Muscle layer of duodenum (tissue), 2 donors: ENCODE results near the gene POLR2L.

ENCODE experiments used
- H3K27ac ChIP-seq: one replicate; pipeline ENCODE4 v1.7.0; 2013; ENCODE audit warnings: mild to moderate bottlenecking, low read length
- H3K27me3 ChIP-seq: one replicate; pipeline ENCODE4 v1.7.0; 2013; ENCODE audit warnings: low read depth, mild to moderate bottlenecking, control low read depth, low read length
- H3K36me3 ChIP-seq, 2 donors: one replicate each; pipeline ENCODE4 v1.7.0; 2013; ENCODE audit warnings: low read length in 2 of 2, control low read depth in 1 of 2, mild to moderate bottlenecking in 1 of 2; ENCODE audit not compliant: insufficient read depth in 2 of 2, control insufficient read depth in 1 of 2
- H3K4me1 ChIP-seq, 2 donors: one replicate each; pipeline ENCODE4 v1.7.0; 2013; ENCODE audit warnings: low read length in 2 of 2, mild to moderate bottlenecking in 2 of 2, control low read depth in 1 of 2, moderate library complexity in 1 of 2; ENCODE audit not compliant: insufficient read depth in 2 of 2, control insufficient read depth in 1 of 2
- H3K4me3 ChIP-seq, 2 donors: one replicate each; pipeline ENCODE4 v1.7.0; 2013; ENCODE audit warnings: low read length in 2 of 2, low read depth in 1 of 2, mild to moderate bottlenecking in 1 of 2
- H3K9me3 ChIP-seq, 2 donors: one replicate each; pipeline ENCODE4 v1.7.0; 2013; ENCODE audit warnings: low read length in 2 of 2, control low read depth in 1 of 2, mild to moderate bottlenecking in 1 of 2; ENCODE audit not compliant: control insufficient read depth in 1 of 2
- donor health status: healthy.

POLR2L gene

GRCh38 chr11:833849-834311 is 8.4 kb downstream of the POLR2L start:
- H3K4me3 ChIP-seq = peak overlapping the region; percentile 60 to 77
- peaks cover 4 to 27% of the 10 kb centered on the region in 2 donors for H3K36me3 ChIP-seq
- H3K9me3 ChIP-seq = no peaks in the 10 kb centered on the region
- peak overlapping the region; percentile 85 for H3K27ac ChIP-seq
- H3K27me3 ChIP-seq = no peaks in the 10 kb centered on the region
- H3K4me1 ChIP-seq = peaks cover 0 to 60% of the 10 kb centered on the region in 2 donors

- Histone ChIP-seq H3K4me3 (peak overlapping the region; percentile 60 to 77), H3K27ac (peak overlapping the region; percentile 85), H3K27me3 (no peaks in the 10 kb centered on the region), H3K9me3 (no peaks in the 10 kb centered on the region), H3K36me3 (peaks cover 4 to 20% of the 10 kb centered on the region in 2 donors), H3K4me1 (peaks cover 0 to 62% of the 10 kb centered on the region in 2 donors)
Observed at GRCh38 chr11:833114-833791, 9.1 kb downstream of the POLR2L start.

DNA sequence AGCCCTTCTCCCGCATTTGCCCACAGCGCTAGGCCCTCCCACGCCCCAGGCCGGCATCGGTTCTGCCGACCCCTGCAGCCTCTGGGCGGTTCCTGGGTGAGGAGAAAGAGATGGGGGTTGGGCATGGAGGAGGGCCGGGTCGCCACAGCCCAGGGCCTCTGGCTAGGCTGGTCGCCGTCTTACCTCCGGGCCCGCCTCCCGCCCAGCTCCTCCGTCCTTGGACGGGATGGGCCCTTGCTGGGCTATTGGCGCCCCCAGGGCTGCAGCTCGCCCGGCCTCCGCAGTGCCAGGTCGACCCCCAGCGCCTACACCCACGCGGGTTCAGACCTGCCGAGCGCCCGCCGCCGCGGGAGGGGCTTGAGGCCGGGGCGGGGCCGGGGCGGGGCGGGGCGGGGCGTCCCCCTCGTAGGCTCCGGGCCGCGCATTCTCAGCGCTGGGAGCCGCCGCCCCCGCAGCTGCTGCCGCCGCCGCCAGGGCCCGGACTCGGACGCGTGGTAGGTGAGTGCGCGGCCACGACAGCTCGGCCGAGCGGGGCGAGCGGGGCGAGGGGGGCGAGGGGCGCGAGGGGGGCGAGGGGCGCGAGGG is 9.7 kb downstream of the POLR2L start, which contains the start of gene CD151:
TSS of gene CD151 (plus strand) at position 424 of the 585 bp plus-strand sequence. CDS start 3,118 bp downstream, outside the sequence.
- Histone ChIP-seq H3K27ac (peak within 1 kb of the TSS; percentile 85), H3K9me3 (no peaks in the 10 kb centered on the region), H3K4me1 (peaks cover 0 to 68% of the 10 kb centered on the region in 2 donors), H3K27me3 (no peaks in the 10 kb centered on the region), H3K4me3 (peak within 1 kb of the TSS; percentile 60 to 77), H3K36me3 (peaks cover 0 to 15% of the 10 kb centered on the region in 2 donors)

DNA sequence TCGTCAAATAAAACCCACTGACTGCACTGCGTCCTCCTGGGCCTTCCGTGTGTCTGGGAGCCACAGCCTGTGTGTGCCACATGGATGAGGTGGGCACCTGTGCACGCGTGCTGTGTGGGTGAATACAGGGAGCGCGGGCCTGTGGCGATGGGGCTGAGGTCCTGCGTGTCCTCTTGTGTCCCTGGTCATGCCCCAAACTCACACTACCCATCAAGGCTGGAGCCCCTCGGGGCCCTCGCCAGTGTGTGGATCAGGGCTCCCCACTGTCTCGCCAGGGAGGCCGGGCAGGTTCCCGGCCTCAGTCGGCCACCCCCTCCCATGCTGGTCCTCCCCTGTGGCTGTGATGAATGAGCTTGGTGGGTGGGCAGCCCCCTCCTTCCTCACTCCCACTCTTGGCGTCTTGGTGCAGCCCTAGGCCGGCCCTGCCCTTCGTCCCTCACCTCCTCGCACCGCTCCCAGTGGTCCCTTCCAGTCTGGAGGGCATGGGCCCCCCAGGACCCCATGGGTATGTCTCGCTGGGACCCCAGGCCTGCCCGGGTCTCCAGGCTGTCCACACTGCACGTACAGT is 10.3 kb downstream of the POLR2L start:
- no peaks in the 10 kb centered on the region for H3K9me3 ChIP-seq
- peak overlapping the region in 1 of 2 donors; percentile 48 for H3K4me3 ChIP-seq
- H3K27me3 ChIP-seq = no peaks in the 10 kb centered on the region
- H3K27ac ChIP-seq = no peak overlapping the region
- peaks cover 0 to 72% of the 10 kb centered on the region in 2 donors for H3K4me1 ChIP-seq
- H3K36me3 ChIP-seq = peaks cover 0 to 10% of the 10 kb centered on the region in 2 donors

DNA sequence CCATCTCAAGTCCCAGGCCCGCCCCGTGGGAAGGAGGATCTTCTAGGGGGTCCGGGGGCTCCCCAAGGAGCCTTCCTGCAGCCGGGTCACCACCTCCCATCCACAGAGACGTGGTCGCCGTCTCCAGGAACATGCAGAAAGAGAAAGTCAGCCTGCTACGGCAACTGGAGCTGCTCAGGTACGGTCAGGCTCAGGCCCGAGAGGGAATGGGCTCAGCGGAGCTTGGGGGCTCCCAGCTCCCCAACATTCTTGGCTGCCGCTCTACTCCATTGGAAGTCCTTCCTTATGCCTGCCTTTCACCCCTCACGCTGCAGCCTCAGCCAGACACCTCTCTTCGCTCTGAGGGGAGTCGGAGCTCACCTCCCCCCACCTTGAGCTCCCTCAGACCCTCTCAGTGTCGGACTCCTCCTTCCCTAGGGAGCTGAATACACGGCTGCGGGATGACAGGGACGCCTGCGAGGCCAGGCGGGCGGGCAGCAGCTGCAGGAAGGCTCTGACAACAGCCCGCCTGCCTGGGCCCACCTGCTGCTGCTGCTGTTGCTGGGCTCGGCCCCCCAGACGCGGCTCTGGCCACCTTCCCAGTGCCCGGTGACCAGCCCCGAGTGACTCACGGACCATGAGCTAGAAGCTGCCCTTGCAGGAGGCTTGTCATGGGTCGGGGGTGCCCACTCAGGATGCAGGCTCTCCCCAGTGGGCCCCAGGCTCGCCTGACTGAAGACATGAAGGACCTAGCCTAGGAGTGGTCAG is 11.0 kb downstream of the POLR2L start:
- H3K36me3 ChIP-seq = peaks cover 0 to 2% of the 10 kb centered on the region in 2 donors
- H3K4me3 ChIP-seq = peak overlapping the region in 1 of 2 donors; percentile 58
- H3K27ac ChIP-seq = no peak overlapping the region
- H3K4me1 ChIP-seq = peaks cover 0 to 75% of the 10 kb centered on the region in 2 donors
- no peaks in the 10 kb centered on the region for H3K27me3 ChIP-seq
- no peaks in the 10 kb centered on the region for H3K9me3 ChIP-seq

DNA sequence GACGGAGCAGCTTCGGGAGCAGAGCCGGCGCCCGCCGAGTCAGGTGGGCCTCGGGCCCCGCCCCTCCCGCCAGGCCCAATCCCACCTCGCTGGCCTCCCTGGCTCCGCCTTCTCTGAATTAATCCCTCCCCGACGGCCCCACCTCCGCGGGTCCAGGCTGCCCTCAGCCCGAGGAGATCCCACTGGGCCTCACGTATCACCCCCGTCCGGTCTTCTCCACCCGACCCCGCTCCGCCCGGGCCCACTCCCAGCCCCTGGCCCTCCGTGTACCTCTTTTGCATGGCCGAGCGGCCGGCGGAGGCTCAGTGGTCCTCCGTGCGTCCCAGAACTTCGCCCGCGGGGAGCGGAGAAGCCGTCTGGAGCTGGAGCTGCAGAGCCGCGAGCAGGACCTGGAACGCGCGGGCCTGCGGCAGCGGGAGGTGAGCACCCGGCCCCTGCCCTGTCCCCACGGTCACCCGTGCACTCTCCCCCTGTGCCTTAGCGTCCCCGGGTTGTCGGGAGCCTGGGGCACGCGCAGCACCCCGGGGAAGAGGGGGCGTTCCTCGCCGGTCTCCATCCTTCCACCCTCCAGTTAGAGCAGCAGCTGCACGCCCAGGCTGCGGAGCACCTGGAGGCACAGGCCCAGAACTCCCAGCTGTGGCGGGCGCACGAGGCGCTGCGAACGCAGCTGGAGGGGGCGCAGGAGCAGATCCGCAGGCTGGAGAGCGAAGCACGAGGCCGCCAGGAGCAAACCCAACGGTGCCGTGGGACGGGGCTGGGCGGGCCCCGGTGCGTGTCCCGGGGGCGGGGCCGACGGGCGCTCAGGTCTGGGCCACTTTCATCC is 11.8 kb downstream of the POLR2L start:
- Histone ChIP-seq H3K36me3 (peaks cover 0 to 4% of the 10 kb centered on the region in 2 donors), H3K27ac (no peak overlapping the region), H3K27me3 (no peaks in the 10 kb centered on the region), H3K4me3 (peak overlapping the region in 1 of 2 donors; percentile 58), H3K4me1 (peaks cover 0 to 75% of the 10 kb centered on the region in 2 donors), H3K9me3 (no peaks in the 10 kb centered on the region)

DNA sequence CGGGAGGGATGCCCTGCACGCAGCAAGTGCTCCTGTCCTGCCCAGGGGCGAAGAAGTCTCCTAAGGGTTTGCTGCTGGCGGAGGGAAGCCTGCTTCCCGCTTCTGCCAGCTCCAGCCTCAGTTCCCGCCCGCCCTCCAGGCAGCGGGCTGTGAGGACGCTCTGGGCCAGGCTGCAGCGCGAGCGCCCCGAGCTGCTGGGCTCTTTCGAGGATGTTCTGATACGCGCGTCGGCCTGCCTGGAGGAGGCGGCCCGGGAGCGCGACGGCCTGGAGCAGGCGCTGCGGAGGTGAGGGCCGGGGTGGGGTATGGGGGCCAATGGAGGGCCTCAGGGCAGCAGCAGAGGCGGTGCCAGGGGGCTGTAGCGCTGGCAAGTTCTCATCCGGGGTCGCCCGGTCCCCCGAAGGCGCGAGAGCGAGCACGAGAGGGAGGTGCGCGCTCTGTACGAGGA is 12.5 kb downstream of the POLR2L start:
- Histone ChIP-seq H3K9me3 (no peaks in the 10 kb centered on the region), H3K4me1 (peaks cover 0 to 72% of the 10 kb centered on the region in 2 donors), H3K27me3 (no peaks in the 10 kb centered on the region), H3K36me3 (peaks cover 0 to 10% of the 10 kb centered on the region in 2 donors), H3K27ac (no peak overlapping the region), H3K4me3 (peak overlapping the region; percentile 39 to 58)

- no peaks in the 10 kb centered on the region for H3K27me3 ChIP-seq
- H3K9me3 ChIP-seq = no peaks in the 10 kb centered on the region
- H3K27ac ChIP-seq = no peak overlapping the region
- peaks cover 0 to 66% of the 10 kb centered on the region in 2 donors for H3K4me1 ChIP-seq
- peak overlapping the region; percentile 39 to 58 for H3K4me3 ChIP-seq
- peaks cover 0 to 16% of the 10 kb centered on the region in 2 donors for H3K36me3 ChIP-seq
Observed at GRCh38 chr11:829176-829846, 13.0 kb downstream of the POLR2L start.

DNA sequence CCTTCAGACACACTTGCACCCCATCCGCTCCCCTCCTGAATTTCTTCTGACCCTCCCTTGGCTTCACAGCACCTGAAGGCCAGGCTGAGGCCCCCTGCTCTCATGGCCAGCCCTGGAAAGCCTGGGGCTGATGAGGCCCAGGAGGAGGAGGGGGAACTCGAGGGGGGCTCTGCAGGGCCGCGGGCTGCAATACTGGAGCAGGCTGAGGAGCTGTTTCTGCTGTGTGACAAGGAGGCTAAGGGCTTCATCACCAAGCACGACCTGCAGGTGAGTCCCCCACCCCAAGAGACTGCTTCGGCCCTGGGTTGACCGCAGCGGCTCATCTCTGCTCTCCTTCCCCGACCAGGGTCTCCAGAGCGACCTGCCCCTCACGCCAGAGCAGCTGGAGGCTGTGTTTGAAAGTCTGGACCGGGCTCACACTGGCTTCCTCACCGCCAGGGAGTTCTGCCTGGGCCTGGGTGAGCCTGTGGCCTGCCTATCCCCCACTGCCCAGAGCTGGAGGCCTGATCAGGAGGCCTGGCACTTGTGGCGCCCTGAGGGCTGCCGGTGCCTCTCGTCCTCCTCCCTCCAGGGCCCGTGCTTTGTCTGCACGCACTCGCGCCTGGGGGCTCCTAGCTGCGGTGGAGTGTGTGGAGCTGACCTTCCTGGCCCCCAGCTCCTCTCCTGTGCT is 13.7 kb downstream of the POLR2L start:
- Histone ChIP-seq H3K27ac (no peak overlapping the region), H3K27me3 (no peaks in the 10 kb centered on the region), H3K4me1 (peaks cover 0 to 60% of the 10 kb centered on the region in 2 donors), H3K4me3 (peak overlapping the region in 1 of 2 donors; percentile 3), H3K36me3 (peaks cover 0 to 22% of the 10 kb centered on the region in 2 donors), H3K9me3 (no peaks in the 10 kb centered on the region)

- no peaks in the 10 kb centered on the region for H3K9me3 ChIP-seq
- H3K4me3 ChIP-seq = peak within 1 kb of the TSS in 1 of 2 donors; percentile 44
- H3K36me3 ChIP-seq = peaks cover 0 to 29% of the 10 kb centered on the region in 2 donors
- H3K27me3 ChIP-seq = no peaks in the 10 kb centered on the region
- peak within 1 kb of the TSS; percentile 72 for H3K27ac ChIP-seq
- peaks cover 0 to 57% of the 10 kb centered on the region in 2 donors for H3K4me1 ChIP-seq
Observed at GRCh38 chr11:827897-828192, 14.5 kb downstream of the POLR2L start, which contains the start of gene CRACR2B. Gene CRACR2B (plus strand): TSS chr11:827919. CDS start chr11:828608, 689 bp downstream.
